ENCODE data around the gene CPSF3. TPM values are rescaled to one million over a fixed set of nuclear protein-coding genes. Genes with fewer than 3 reads are reported as not detected.

CPSF3 gene
- total and polyA plus RNA-seq, 2 of the 8 experiments (the other 6 are each of a cell fraction or from before 2014, with no cell fraction given) = 44.5 to 93.3 TPM

GRCh38 chr2:9423100-9423921, at the start of gene CPSF3, which contains the start of gene ITGB1BP1 (continued):
- 0 out of 2 replicates have a peak, but pooled peaks have one; percentile 23 for TF ChIP-seq YY1 (IDR thresholded peaks at IDR 0.05; ENCODE audit: low read depth, low read length)
- peak; percentile 73 for TF ChIP-seq TAF1 (IDR thresholded peaks at IDR 0.05; ENCODE audit: low read depth, low read length)
- peak; percentile 72 for TF ChIP-seq MAX (IDR thresholded peaks at IDR 0.05)
- no peak for TF ChIP-seq POU5F1 (IDR thresholded peaks at IDR 0.05; ENCODE audit: low read depth, low read length)
- TF ChIP-seq SP2 (IDR thresholded peaks at IDR 0.05; ENCODE audit: low read length) = no peak
- no peak for TF ChIP-seq SRF (IDR thresholded peaks at IDR 0.05; ENCODE audit: low read depth, low read length)
- peak; percentile 94 for TF ChIP-seq CHD2 (IDR thresholded peaks at IDR 0.05; ENCODE audit: low read length)
- peak; percentile 57 for TF ChIP-seq E2F6 (IDR thresholded peaks at IDR 0.05)
- TF ChIP-seq RFX5 (IDR thresholded peaks at IDR 0.05; ENCODE audit: borderline replicate concordance, low read depth, low read length) = no peak
- no peak for TF ChIP-seq CEBPB (IDR thresholded peaks at IDR 0.05; ENCODE audit: low read depth, low read length)
- peak; percentile 99 for TF ChIP-seq KDM4A (IDR thresholded peaks at IDR 0.05; ENCODE audit: low read depth, low read length, severe bottlenecking)
- peak; percentile 86 for TF ChIP-seq CREB1 (IDR thresholded peaks at IDR 0.05)
- TF ChIP-seq ATF3 (IDR thresholded peaks at IDR 0.05; ENCODE audit: insufficient read depth, low read depth, low read length) = no peak
- no peak for TF ChIP-seq CTCF (IDR thresholded peaks at IDR 0.05; ENCODE audit: control extremely low read depth in 1 of 3, insufficient read depth in 1 of 3, low read depth in 1 of 3, low read length in 3 of 3)
- no peak; the same call in 1 of the 2 replicates for TF ChIP-seq POLR2AphosphoS5 (IDR thresholded peaks at IDR 0.05; ENCODE audit: low read depth, low read length)
- peak; percentile 40; the same call in 1 of the 2 replicates for TF ChIP-seq TBP (IDR thresholded peaks at IDR 0.05; ENCODE audit: low read depth, low read length)
- peak; percentile 8; the same call in 1 of the 2 replicates for TF ChIP-seq SIX5 (IDR thresholded peaks at IDR 0.05; ENCODE audit: low read depth, low read length)
- TF ChIP-seq RXRA (IDR thresholded peaks at IDR 0.05; ENCODE audit: insufficient read depth, low read depth, low read length) = no peak
- no peak for TF ChIP-seq TAF7 (optimal IDR thresholded peaks at IDR 0.05; ENCODE audit: borderline replicate concordance, low read depth, low read length)
- TF ChIP-seq ZNF274 (IDR thresholded peaks at IDR 0.05; ENCODE audit: borderline replicate concordance, extremely low read depth, low read length) = no peak
- TF ChIP-seq TCF12 (IDR thresholded peaks at IDR 0.05; ENCODE audit: low read depth, low read length) = no peak
